Measurements from ENCODE around the gene SIX4.
"Not testable (repeated sequence)": the region's sequence is repeated elsewhere in the genome, so short reads cannot be mapped to it uniquely, and the experiment has no call there.

Gene SIX4

DNA sequence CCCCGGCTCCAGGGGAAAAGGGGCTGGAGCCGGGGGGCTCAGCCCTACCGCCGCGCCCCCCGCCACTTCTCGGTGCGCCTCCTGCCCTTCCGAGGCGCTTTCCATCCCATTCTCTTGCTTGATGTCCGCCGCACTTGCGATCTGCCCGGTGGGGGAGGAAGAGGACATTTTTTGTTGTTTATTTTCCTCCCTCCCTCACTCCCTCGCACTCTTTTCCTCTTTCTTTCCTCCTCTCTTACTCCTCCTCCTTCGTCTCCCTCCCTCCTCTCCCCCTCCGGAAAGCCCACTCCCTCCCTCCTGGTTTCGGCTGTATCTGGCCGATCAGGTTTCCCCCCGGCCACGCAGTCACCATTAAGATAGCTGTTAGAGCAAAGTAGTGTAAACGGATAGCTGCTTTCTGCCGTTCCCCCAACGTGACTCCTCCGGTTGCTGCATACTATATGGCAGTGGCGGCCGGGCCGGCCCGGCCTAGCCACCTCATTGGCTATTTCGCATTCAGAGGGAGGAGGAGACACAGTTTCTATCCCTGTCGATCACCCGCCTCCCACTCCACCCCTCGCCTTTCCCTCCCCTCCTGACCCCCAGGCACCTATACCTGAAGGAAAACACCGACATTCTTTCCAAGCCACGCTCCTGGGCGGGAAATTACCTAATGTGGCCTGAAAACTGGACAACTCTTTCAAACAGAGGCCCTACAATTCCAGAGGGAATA is at the start of gene SIX4:
Gene SIX4, minus strand, starts transcription at position 445 of the 712 bp plus-strand sequence. Its CDS starts 277 bp downstream, at position 168.
- peak; percentile 93 to 97 for DNase-seq

DNA sequence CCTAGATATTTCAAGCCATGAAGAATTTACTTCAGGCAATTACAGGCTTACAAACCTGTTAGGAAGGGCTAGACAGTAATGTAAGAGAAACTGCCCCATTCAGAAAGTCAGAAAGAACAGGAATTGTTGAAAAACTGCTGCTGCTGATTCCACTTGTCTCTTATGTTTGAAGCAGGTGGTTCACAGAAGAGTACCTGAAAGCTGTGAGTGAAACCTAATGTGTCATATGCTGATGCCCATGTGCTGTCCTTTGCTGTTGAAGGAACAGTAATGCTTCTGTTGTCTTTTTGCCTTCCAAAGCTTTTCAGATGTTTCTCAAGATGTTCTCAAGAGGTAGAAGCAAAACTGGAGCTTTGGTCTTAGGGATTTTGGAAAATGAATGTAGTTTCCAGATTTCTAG is 49.4 kb upstream of the SIX4 start:
- no peak for DNase-seq

DNA sequence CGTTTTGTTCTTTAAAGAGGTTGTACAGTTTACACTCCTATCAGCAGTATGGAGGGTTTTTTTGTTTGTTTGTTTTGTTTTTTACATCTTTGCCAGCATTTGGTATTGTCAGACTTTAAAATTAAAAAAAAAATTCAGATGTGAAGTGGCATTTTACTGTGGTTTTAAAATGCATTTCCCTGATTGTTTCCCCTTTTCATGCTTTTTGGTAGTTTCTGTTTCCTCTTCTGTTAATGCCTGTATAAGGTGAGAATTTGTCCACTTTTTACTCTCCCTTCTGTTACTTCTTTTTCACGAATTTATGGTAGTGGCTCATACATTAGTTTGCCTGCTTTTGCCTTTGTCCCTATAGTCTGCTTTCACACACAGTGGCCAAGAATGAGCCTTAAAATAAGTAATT is 47.0 kb upstream of the SIX4 start:
- DNase-seq = no peak

DNA sequence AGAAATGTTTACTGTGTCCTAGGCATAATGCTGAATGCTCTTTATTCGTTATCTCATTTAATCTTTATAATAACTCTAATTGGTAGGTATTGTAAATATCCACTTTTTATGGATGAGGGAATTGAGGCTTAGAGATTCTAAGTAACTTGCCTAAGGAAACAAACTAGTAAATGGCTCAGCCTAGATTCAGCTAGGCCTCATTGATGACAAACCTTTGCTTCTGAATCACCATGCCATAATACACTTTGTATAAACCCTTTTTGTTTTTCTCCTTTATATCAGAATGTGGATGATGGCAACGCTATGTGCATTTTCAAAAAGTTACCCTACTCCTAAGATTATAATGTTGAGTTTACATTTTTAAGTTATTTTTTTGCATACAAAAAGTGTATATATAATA is 44.5 kb upstream of the SIX4 start:
- DNase-seq = no peak

DNA sequence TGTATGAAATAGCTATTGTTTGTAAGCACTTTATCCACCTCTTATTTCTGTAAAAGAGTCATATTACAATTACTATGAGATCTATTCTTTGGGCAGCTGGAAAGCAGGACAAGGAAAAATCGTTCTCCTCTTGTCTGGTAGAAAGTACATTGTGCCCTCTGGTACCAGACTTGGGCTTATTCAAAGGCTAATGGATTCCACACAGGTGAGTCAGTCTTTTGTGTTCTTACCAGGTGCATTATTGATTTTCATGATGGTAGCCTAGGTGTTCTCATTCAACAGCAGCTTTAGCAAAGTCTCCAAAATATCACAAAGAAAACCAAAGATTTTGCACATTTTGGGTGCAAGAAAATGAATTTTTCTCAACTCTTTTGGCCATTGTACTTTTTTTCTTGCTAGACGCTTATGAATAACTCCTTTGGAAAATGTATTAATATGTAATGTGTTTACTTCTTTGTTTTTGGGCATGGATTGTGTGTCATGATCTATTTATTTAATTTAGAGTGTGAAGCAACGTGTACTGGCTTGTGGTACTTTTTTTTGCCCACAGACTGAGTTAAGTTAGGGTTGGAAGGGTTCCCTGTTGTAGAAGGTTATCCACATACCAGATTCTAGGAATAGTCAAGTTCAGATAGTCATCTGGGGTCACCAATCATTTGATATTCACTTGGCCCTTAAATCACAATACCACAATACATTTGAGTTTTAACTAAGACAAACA is 36.7 kb upstream of the SIX4 start:
- DNase-seq = no peak

DNA sequence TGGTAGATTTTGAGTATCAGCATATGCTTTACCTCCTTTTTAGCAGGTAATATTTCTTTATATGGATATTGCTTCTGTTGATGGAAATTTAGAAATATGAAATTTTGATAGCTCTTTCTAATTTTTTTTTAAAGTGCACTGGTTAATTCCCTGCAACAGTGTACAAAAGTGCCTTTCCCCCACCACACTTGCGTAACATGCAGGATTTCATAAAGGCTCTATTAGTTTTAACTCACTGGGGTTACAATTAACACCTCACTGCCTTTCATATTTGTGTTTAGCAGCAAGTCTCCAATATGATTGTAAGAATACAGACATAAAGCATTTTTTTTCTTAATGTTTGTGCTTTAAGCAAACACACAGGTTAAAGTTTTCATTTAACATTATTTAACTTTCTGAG is 36.1 kb upstream of the SIX4 start:
- DNase-seq = no peak

DNA sequence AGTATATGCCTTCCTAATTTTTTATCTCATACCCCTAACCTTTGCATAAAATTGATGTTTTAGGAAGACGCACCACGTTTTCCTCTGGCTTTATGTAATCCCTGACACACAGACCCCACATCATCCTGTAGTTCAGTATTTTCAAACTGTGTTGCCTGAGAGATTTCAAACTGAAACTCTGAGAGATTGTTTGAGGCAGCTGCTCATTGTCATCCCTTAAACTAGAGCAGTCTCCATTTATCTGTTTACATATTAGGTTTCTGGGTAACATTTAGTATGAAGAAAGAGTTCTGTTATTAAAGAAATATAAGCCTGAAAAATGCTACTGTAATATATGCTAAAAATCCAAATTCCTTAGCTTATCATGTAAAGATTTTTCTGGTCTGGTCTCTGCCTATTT is 34.7 kb upstream of the SIX4 start:
- DNase-seq = peak in 1 of 2 experiments; percentile 7

DNA sequence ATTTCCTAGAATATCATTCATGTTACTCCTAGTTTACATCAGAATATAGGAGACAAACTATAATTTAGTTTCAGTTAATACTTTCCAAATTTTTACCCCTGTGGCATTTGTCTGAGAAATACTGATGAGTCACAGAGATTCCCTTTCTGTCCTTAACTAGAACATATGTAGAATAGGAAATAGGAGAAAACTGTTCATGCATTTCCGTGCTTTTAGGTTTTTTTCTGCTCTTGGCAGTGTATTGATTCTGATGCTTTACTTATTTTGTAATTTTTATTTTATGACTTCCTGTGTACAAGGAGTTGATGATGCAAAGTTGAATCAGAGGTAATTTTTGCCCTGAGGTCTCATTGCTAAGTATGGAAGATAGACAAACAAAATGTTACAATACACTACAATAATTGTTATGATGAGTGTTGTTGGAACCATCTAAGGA is 33.4 kb upstream of the SIX4 start:
- no peak for DNase-seq

DNA sequence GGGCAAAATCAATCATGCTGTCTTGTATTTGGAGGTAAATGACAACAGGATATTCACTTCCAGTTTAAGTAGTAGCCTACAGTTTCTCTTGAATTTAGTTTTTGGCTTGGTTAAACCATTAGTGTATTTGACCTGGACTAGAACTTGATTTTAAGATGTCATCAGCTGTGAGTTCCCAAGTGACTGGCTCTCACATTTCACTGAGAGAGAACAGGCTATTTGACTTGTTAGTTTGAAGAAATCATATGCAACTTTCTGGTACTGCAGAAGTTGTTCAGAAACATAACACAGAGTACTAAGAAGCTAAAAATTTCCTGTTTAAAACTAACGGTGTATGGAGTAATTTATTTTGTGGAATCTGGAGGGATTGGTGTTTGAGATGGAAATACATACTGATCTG is 32.7 kb upstream of the SIX4 start:
- no peak for DNase-seq

DNA sequence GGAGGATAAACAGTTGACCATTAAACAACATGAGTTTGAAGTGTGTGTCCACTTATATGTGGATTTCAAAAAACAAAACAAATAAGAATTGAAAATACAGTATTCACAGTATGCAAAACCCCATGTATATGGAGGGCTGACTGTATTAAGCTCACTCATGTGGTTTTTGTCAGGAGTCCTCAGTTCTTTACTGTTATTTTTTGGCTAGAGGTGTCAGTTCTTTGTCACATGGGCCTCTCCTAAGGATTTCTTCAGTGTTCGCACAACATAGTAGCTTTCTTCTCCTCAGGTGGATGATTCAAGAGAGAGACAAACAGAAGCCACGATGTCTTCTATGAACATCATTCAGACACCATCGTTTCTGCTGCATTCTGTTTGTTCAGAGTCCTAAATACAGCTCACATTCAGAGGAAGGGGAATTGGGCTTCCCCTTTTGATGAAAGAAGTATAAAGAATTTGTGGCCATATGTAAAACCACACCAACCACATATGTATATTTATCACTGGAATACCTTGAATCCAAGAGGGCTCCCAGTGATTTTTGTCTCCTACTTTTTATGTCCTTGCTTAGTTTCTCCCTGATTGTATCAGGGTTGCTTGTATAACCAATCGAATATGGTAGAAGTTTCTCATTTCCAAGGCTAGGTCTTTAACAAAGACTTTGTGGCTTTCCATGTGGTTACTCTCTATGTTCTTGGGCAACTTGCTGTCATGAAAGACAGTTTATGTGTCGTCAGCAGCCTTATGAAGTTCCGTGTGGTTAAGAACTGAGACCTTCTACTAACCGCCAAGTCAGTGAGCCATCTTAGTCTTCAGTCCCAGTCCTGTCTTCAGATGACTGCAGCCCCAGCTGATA is 29.3 kb upstream of the SIX4 start:
- no peak for DNase-seq

DNA sequence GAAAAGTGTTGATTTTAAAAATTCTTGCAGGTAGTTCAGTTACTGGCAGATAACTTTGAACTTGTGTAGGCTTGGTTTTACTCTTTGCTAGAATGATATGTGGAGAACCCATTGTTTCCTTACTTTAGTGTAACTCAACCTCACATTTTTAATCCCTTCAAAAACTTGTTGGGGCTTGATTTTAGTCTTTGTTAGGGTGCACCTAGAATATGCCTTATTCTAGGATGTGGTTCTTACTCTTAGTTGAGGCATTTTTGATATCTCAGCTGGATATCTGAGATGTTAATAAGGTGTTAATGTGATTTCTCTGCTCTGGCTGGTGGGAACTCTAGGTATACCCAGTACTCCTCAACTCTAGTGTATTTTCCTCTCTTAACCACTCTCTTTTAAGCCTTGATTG is 20.4 kb upstream of the SIX4 start:
- DNase-seq = no peak

DNA sequence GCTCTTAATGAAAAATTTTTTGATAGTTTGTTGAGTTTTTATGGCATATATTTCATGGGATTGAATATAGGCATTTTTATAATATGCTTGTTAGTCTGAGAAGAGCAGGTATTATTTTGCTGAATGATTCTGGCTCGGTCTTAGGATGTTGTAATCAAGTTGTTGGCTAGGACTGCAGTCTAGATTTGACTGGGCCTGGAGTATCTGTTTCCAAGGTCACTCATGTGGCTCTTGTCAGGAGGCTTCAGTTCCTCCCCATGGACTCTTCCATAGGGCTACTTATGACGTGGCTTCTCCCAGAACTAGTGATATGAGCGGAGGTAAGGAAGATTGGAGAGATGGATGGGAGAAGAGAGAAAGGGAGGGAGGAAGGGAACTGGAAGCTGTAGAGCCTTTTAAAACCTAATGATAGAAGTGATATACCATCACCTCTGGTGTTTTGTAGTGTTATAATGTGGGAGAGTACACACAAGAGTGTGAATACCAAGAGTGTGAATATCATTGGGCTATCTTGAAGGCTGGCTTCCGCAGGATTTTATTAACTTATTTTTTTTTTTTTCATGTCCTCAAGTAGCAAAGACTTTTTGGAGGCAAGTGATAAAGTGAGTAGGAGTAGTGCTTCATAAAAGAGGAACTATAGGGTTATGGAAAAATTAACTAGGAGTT is 14.8 kb upstream of the SIX4 start:
- no peak for DNase-seq

DNA sequence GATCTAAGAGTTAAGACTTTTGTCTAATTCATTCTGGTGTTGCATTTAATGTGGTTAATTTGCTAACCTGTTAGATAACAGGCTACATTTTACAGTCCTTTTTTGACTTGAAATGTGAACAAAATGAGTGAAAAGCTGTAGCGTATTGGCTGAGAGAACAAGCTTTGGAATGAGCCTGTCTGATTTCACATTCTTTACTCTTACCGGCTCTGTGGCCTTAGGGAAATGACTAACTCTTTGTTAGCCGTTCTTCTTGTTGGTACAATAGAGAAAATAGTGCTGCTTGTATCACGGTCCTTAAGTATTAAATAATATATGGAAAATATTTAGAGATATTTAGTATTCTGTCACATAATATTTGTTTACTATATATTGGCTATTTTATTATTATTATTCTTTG is 12.3 kb upstream of the SIX4 start:
- peak; percentile 33 to 57 for DNase-seq

DNA sequence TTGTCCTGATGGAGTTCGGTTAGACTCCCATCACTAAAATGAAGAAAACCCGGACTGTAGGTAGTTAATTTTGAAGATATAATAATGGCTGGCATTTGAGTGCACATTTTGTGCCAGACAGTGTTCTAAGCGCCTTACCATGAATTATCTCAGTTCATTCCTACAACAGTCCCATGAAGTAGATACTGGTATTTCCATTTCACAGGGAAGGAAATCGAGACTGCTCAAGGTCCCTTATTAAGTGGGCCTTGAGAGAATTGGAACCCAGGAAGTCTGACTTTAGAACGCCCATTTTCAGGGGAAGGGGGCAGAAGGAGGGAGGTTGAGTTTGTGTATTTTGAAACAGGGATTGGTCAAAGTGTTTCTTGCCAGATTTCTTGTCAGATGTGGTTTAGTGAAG is 11.3 kb upstream of the SIX4 start:
- DNase-seq = peak; percentile 25 to 32

DNA sequence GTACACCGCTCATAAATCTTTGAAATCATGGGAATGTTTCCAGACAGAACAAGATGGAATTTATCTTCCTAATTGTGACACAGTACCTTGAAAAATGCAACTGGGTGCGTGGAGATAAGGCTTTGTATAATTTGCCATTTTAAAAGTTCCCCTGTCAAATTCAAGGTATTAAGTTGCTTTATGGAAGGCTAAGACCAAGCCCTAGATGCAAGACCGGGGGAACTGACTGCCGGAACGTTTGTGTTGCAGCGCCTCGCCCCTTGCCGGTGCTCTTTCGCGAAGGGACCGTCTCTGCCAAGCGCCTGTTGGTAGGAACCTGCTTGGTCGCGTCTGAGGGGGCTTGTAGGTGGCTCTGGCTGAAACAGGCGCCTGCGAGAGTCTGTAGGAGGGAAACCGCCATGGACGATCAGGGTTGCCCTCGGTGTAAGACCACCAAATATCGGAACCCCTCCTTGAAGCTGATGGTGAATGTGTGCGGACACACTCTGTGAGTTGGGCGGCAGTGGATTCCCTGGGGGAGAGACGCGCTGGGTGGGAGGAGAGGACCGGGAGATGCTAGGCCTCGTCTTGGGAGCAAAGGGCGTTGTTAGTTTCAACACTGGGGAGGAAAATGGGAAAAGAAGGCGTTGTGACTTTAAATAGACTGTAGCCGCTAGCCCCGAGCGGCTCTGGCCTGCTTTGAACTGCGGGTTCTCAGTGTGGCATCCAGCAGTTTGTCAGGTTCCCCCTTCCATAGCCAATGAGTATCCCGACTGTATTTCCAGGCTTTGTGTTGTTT is 10.5 kb upstream of the SIX4 start, which contains the start of gene MNAT1:
Gene MNAT1, plus strand, starts transcription at position 297 of the 778 bp plus-strand sequence. Its CDS starts 102 bp downstream, at position 399.
- DNase-seq = peak; percentile 77 to 93

DNA sequence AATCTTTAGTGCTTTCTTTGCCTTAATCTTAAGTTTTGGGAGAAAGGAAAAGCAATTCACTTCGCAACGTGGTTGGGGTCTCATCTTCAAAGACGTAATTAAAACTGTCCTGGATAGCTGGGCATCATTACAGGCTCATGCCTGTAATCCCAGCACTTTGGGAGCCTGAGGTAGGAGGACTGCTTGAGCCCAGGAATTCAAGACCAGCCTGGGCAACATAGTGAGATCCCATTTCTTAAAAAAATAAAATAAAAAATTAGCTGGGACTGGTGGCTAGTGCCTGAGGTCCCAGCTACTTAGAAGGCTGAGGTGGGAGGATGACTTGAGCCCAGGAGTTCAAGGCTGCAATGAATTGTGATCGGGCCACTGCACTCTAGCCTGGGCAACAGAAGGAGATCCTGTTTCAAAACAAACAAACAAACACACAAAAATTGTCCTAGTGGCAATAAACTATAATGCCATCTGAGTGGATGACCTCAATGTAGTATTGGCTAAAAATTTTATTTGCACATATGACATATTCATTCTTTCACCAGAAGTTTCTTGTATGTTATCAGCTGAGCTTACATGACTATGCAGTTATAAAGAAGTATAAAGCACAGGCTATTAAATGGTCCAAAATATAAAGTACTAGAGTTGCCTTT is 8.8 kb upstream of the SIX4 start:
- no peak for DNase-seq

DNA sequence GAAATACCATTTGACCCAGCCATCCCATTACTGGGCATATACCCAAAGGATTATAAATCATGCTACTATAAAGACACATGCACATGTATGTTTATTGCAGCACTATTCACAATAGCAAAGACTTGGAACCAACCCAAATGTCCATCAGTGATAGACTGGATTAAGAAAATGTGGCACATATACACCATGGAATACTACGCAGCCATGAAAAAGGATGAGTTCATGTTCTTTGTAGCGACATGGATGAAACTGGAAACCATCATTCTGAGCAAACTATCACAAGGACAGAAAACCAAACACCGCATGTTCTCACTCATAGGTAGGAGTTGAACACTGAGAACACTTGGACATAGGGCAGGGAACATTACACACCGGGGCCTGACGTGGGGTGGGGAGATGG is 7.1 kb upstream of the SIX4 start:
- DNase-seq = not testable (repeated sequence)

DNA sequence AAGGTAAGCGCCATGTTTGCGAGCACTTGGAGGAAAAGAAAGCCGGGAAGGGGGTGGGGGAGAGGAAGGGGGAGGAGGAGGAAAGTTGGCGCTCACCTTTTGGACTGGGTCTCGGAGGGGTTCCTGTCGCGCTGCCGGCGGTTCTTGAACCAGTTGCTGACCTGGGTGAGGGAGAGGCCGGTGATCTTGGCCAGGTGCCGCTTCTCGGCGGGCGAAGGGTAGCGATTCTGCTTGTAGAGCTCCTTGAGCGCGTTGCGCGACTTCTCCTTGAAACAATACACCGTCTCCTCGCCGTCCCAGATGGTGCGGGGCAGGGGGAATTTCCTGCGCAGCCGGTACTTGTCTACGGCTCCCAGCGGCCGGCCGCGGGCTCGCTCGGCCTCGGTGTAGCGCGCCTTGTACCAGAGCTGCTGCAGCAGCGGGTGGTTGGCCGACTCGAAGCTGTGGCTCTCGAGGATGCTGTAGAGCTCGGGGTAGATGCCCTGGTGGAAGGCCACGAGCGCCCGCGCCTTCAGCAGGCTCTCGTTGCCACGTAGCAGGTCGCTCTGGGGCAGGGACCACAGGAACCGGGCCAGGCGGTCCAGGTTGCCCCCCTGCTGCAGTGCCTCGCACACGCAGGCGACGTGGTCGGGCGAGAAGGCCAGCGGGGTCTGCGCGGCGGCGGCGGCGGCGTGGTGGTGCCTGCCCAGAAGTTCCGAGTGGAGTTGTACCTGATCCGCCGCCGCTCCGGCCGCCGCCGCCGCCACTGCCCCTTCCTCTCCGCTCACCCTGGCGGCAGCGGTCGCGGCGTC is 840 bp downstream of the SIX4 start:
- DNase-seq = peak; percentile 37 to 69

DNA sequence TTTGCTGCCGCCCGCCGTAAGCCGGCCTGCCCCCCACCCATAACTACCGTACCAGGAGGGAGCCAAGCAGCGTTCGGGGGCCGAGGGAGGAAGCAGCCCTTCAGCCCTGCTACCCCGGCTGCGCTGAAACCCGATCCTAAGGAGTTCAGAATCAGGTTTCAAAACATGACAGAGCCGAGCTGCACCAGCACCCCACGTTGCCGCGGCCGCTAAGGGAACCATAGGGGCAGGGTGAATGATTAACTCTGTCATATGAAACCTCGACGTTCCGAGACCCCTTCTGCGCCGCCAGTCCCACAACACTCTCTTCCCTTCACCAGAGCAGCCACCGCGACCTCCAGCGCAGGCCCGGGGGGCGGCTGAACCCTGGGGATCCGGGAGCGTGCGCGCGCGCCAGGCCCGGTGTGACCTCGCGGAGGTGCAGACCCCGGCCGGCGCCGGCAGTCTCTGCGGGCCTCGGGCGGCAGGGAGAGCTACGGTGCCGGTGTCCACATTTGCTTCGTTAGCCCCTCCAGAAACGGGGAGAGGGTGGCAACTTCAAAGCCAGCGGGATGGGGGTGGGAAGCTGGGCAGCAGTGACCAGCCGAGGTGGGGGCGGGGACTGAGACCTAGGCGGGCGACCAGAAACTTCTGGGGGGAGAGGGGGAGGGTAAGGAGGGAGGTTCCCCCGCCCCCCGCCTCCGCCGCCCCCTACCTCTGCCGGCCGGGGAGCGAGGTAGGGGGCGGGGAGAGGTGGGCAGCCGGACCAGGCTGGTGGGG is 1.6 kb downstream of the SIX4 start:
- DNase-seq = peak; percentile 79 to 91

DNA sequence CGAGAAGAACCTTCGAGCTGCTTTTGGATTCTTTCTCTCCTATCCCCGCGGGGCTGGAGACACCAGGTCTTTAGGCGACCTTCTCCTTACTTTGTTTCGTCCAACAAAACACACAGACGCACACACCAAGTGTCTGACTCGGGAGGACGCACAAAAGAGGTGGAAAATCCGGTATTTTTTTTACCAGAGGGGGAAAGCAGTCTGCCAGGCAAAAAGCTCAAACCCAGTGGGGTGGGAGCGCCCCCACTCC is 2.1 kb downstream of the SIX4 start:
- peak in 1 of 2 experiments; percentile 42 for DNase-seq

Data from NCI-H526 (cell line).